IPS-11a (cell line): ENCODE measurements around the gene ANGPTL2.

Experiments
- H3K4me3 ChIP-seq: one replicate; pipeline ENCODE4 v1.5.1; 2013; ENCODE audit warnings: low read depth, low read length, control low read depth

ANGPTL2 gene

GRCh38 chr9:127099664-127100063 lies 22.8 kb downstream of the ANGPTL2 start:
- no peak overlapping the region for H3K4me3 ChIP-seq

- H3K4me3 ChIP-seq, result no peak overlapping the region
Observed at GRCh38 chr9:127098916-127099553, 23.4 kb downstream of the ANGPTL2 start.

GRCh38 chr9:127097683-127098082 lies 24.8 kb downstream of the ANGPTL2 start:
- H3K4me3 ChIP-seq, result no peak overlapping the region

- H3K4me3 ChIP-seq, result no peak overlapping the region
Observed at GRCh38 chr9:127096208-127096607, 26.2 kb downstream of the ANGPTL2 start.

- H3K4me3 ChIP-seq, result no peak overlapping the region
Observed at GRCh38 chr9:127095411-127095810, 27.0 kb downstream of the ANGPTL2 start.

GRCh38 chr9:127093319-127094020 lies 29.0 kb downstream of the ANGPTL2 start:
- H3K4me3 ChIP-seq, result no peak overlapping the region

- H3K4me3 ChIP-seq, result no peak overlapping the region
Observed at GRCh38 chr9:127092041-127092608, 30.3 kb downstream of the ANGPTL2 start.

GRCh38 chr9:127091526-127091925 lies 30.9 kb downstream of the ANGPTL2 start:
- no peak overlapping the region for H3K4me3 ChIP-seq

- no peak overlapping the region for H3K4me3 ChIP-seq
Observed at GRCh38 chr9:127090341-127090985, 32.0 kb downstream of the ANGPTL2 start.

GRCh38 chr9:127089631-127090081 lies 32.8 kb downstream of the ANGPTL2 start:
- no peak overlapping the region for H3K4me3 ChIP-seq

GRCh38 chr9:127088724-127089615 lies 33.5 kb downstream of the ANGPTL2 start:
- H3K4me3 ChIP-seq, result no peak overlapping the region

GRCh38 chr9:127087836-127088235 lies 34.6 kb downstream of the ANGPTL2 start:
- no peak overlapping the region for H3K4me3 ChIP-seq

- H3K4me3 ChIP-seq, result no peak overlapping the region
Observed at GRCh38 chr9:127087411-127087810, 35.0 kb downstream of the ANGPTL2 start.

GRCh38 chr9:127086771-127087170 lies 35.7 kb downstream of the ANGPTL2 start:
- H3K4me3 ChIP-seq, result no peak overlapping the region

GRCh38 chr9:127085186-127085585 lies 37.2 kb downstream of the ANGPTL2 start:
- H3K4me3 ChIP-seq, result no peak overlapping the region

GRCh38 chr9:127084076-127085039 lies 38.1 kb downstream of the ANGPTL2 start:
- H3K4me3 ChIP-seq, result no peak overlapping the region

- H3K4me3 ChIP-seq, result no peak overlapping the region
Observed at GRCh38 chr9:127083138-127083980, 39.1 kb downstream of the ANGPTL2 start.
